Lower leg skin (tissue), 3 donors: ENCODE results near the gene PHIP.
"Not testable (repeated sequence)": the region's sequence is repeated elsewhere in the genome, so short reads cannot be mapped to it uniquely, and the experiment has no call there.

ENCODE experiments used
- CTCF ChIP-seq, 3 donors: fragments of 450-650 bp; IDR thresholded peaks; one replicate each; pipeline ENCODE4 v1.5.1; 2016; ENCODE audit warnings: antibody characterized with exemption in 3 of 3, mild to moderate bottlenecking in 3 of 3, moderate library complexity in 2 of 3
- POLR2A ChIP-seq, 2 donors: fragments of 450-650 bp; IDR thresholded peaks; one replicate each; pipeline ENCODE4 v1.6.1; 2016 to 2017; ENCODE audit warnings: antibody characterized with exemption in 2 of 2, mild to moderate bottlenecking in 1 of 2, moderate library complexity in 1 of 2

GRCh38 chr6:78889901-78890300 is 188.2 kb downstream of the PHIP start:
- TF ChIP-seq POLR2A, CTCF (IDR thresholded peaks at IDR 0.05): not testable (repeated sequence)
